OCI-M2 (cell line): ENCODE data around the gene SMARCC2.
A peak's percentile ranks its signal among the peaks of the same experiment; 100 is the strongest.
"Not testable (repeated sequence)": the region's sequence is repeated elsewhere in the genome, so short reads cannot be mapped to it uniquely, and the experiment has no call there.

Source experiments
- DNase-seq: peaks from one replicate; lab custom pipeline; 2025; ENCODE audit not compliant: unreplicated experiment; lab: John Stamatoyannopoulos, UW

The SMARCC2 gene

DNA sequence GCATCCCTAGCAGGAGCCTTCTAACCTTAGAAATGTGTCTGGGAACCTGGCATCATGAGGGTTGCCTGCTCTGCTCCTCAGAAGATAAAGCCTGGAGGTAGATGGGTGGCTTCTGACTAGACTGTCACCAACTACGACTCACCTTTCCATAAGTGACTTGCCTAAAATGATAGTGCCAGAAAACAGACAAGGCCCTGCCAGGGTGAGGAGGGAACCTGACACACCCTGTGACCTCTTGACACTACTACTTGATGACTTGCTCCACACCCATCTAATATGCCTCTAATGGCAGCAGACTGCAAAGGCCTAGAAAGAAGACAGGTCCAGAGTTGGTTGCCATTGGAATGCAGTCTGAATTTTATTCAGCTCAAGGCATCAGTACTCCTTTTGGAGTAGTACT lies 23.1 kb upstream of the SMARCC2 start:
- DNase-seq: no peak

DNA sequence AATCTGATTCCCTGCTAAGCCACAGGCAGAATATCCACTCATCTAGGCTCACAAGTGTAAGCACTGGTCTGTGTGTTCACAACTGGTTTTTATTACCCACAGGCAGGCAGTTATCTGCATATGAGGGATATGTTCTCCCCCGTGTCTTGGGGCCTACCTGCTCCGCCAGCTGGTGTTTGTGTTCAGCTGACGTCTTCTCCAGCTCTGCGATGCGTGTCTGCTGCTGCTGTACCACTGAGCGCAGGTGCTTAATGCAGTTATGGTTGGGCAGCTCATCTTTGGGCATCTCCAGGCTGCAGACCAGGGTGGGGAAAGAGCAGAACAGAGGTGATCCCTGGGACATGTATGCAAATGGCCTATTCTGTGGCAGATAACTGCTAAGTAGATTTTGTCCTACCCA lies 18.7 kb upstream of the SMARCC2 start:
- DNase-seq: no peak

DNA sequence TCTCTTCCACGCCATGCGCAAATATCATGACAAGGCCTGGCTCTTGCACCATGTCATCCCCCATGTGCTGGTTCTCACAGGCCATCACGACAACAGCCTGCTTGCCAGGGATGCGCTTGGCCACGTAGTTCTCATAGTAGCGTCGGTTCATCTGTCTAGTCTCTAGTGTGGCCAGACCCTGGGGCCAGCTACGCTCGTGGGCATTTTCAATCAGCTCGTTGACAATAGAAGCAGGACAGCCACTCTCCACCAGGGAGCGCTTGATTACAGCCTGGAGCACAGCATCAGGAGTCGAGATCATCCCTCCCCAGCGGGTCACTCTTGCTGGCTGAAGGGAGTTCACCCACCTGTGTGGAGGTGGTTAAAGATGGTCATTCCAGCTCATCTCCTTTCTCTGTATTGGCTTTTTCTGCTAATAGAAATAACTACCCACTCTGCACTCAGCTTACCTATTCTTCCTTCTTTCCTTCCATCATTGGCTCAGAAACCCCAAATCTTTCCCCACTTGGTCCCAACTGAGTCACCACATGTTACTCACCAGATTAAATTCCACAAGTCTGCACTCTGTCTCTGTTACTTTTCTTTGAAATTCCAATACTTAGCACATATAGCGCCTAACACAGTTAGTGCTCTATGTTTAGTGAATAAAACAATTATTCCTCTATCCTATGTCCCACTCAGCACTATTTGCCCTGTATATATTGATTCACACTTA lies 17.3 kb upstream of the SMARCC2 start:
- DNase-seq: no peak

DNA sequence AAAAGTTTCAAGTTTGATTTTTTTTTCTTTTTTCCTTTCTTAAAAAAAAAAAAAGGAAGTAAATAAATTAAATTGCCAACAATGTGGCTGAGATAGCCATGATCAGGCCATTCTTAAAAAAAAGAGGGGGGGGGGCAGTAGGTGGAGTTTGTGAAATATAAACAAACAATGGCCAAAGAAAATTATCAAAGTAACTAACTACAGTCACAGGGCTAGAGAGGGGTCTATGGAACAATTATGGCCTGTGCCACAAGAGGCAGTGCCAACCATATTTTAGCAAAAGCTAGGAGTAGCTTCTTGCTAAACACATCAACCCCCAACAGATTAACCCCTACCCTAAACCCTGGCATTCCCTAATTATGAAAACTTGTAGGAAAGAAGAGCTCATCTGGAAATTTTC lies 16.2 kb upstream of the SMARCC2 start:
- no peak for DNase-seq

DNA sequence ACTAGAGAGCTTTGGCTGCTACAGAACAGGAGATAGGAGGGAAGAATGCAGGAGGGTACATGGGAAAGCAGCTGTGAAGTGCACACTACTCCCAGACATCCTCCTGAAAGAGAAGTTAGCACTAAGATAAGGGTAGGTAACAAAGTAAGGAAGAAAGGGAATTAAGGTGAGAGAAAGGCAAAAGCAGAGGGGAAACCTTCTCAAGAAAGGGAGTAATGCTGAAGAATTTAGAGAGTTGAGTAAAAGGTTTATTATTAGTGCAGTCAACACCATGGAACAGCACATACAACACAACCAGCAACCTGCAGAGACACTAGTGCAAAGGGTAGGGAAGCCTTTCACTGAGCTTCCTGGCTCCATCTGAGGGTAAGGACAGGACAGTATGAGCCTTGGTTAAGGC lies 15.0 kb upstream of the SMARCC2 start:
- no peak for DNase-seq

DNA sequence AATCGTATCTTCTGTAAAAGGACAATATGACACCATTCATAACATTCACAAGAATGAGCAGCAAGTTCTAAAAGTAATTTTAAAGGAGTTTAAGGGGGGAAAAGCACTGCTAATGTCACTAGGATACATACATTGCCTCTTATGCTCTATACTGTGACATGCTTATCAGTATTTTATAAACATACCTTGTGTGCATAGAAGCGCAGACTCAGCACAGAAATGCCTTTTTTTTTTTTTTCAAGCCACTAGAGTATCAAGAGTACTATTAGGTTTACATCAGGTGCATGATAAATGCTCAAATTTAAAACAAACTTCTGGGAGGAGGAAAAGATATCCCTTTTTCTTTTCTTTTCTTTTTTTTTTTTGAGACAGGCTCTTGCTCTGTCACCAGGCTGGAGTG lies 13.6 kb upstream of the SMARCC2 start:
- DNase-seq: no peak

DNA sequence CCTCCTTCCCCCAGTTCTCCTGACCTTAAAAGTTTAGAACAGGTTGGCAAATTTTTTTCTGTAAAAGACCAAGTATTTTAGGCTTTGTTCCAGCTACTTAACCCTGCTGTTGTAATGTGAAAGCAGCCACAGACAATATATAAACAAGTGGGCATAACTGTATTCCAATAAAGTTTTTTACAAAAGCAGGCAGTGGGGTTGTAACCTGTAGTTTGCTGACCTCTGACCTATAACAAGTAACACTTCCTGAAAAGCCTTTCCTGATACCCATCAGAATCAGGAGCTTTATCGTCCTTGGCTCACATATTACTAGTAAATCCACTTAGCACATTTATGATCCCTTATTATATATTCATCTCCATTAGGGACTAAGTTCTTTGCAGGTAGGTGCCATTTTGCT lies 13.1 kb upstream of the SMARCC2 start:
- DNase-seq: no peak

DNA sequence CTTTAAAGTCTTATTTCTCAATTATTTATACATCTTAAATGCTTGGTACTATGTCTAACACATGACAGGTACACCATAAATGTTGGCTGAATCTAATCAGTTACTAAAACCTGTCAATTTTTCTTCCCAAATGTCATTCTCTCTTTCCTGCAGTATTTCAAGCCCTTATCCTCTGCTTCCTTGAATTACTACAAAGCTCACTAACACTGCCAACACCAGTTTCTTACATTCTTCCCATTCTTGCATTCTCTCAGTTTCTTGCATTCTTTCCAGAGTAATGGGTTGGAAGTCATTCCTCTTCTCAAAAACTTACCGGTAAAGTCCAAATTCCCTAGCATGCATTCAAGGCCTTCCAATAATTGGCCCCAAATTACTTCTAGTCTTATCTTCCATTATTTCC lies 9.6 kb upstream of the SMARCC2 start:
- DNase-seq: no peak

DNA sequence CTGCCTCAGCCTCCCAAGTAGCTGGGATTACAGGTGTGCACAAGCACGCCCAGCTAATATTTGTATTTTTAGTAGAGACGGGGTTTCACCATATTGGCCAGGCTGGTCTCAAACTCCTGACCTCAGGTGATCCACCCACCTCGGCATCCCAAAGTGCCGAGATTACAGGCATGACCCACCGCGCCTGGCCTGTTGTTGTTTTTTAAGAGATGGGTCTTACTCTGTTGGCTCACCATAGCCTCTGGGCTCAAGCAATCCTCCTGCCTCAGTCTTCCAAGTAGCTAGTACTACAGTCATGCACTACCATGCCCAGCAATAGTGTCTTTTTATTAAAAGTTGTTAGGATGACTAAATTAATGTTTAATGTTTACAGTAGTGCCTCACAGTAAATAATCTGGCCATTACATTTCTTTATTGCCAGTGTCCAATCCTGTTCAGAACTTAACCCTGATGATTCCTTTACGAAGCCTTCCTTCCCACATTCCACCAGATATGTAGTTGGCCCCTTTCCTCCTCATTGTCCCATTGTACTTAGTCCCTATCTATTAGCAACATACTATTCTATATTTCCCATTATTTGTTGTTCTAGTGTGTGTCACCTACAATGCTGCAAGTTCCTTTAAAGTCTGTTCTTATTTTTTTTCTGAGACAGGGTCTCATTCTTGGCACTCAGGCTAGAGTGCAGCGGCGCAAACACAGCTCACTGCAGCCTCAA lies 8.8 kb upstream of the SMARCC2 start:
- DNase-seq: no peak

DNA sequence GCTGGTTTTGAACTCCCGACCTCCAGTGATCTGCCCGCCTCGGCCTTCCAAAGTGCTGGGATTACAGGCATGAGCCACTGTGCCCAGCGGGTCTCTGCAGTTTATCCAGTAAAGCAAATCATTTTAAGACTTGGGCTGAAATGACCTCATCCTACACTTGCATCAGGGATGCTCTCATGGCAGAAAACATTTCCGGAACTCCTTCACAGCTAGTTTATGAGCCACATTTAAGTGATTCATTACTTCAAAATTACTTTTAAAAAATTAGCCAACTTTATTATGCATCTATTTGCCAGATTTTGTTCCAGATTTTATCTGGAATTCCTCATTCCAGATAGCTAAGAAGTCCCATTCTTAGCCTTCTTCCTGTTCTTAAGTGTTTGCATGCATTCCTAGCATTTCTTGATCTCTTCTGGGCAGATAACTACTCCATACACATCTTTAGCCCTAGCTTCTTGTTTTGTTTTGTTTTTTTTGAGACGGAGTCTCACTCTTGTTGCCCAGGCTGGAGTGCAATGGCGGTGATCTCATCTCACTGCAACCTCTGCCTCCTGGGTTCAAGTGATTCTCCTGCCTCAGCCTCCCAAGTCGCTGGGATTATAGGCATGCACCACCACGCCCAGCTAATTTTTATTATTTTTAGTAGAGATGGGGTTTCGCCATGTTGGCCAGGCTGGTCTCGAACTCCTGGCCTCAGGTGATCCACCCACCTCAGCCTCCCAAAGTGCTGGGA lies 7.7 kb upstream of the SMARCC2 start:
- DNase-seq: not testable (repeated sequence)

DNA sequence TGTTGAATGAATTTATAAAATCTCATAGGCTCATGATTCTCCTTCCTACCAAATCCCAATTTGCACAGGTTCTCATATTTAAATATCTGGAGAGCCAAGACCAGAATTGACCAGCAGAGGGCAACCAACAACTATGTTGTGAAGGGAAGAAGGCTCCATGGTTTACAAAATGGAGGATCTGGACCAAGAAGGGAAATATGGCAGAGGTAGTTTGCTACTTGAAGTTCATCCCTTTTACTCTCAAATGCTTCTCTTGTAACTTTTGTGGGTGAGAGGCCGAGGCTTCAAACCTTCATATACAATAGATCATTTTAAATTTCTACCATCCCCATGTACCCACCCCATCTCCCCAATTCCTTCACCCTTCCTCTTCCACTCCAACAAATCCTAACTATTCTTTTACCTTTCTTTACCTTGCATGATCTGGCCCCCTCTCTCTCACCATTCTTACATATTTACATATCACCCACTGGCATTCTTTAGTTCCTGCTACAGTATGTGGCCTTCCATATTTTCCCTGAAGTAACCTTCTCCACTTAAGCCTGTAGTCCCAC lies 3.8 kb upstream of the SMARCC2 start:
- DNase-seq: peak; percentile 67

DNA sequence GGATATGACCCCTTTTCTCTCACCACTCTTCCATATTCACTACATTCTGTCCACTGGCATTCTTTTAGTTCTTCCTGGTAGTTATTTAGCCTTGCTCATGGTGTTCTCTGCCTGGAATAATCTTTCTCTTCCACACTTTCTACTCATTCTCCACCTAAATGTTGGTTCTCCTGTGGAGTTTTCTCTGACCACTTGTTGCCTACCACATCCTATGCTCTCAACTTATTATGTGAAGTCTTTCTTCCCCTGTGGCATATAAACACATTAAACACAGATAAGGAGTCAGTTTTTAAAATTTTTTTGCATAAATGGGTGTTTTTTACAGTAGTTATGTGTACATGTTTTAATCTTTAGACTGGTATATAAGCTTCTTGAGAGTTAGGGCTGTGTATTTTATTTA lies 3.3 kb upstream of the SMARCC2 start:
- no peak for DNase-seq

DNA sequence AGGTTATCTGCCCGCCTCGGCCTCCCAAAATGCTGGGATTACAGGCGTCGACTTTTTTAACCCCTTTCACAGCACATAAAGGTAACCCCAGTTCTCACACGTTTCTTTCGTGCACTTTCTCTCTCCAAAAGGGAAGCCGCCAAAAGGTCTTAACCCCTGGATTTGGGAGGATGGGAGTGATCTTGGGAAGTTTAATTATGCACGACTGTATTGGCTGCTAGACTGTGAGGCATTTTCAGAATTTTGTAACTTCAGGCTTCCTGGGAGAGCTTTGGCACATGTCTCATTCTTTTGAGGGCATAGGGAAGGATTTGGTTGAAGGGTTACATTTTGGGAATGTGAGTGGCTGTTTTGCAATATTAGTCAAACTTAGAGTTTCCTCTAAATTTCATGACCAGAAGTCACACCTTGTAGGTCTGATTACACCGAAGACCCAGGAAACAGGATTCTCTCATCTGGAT lies 1.4 kb upstream of the SMARCC2 start:
- no peak for DNase-seq

DNA sequence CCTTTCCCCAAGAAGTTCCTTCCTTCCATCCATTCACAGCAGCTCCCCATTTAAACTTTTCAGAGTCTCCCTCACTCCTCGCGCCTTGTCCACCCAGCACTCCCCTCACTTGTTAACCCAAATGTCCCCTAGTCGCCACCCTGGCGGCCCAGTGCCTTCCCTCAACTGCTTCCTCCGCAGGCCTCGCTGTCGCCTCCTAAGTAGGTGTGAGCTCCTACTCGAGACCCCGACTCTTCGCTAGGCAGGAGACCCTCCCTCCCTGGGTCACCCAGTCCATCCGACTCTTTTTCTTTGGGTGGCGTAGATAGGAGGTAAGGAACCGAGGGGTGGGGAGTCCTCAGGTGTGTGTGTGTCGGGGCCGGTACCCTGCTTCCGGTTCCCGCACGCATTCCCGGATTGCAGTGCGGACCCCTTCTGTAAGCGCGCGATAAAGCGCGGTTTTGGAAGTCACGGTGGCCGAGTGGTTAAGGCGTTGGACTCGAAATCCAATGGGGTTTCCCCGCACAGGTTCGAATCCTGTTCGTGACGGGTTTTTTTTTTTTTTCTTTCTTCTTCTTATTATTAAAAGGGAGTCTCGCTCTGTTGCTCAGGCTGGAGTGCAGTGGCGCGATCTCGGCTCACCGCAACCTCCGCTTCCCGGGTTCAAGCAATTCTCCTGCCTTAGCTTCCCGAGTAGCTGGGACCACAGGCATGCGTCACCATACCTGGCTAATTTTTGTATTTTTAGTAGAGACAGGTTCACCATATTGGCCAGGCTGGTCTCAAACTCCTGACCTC lies 823 bp upstream of the SMARCC2 start:
- peak; percentile 55 for DNase-seq

DNA sequence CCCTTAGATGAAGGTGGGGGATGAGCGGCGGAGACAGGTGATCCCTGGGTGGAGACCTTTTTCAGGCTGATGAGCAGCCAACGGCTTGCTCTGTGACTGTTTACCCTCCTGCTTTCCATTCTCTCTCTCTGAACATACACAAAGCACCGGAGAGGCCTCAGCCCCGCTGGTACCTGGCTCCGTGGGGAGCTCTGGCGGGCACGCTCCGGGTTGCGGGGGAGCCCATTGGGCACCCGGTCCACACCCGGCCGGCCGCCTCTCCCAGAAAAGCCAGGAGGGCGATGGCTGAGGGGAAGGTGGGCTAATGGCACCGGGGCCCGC lies 545 bp downstream of the SMARCC2 start:
- no peak for DNase-seq

DNA sequence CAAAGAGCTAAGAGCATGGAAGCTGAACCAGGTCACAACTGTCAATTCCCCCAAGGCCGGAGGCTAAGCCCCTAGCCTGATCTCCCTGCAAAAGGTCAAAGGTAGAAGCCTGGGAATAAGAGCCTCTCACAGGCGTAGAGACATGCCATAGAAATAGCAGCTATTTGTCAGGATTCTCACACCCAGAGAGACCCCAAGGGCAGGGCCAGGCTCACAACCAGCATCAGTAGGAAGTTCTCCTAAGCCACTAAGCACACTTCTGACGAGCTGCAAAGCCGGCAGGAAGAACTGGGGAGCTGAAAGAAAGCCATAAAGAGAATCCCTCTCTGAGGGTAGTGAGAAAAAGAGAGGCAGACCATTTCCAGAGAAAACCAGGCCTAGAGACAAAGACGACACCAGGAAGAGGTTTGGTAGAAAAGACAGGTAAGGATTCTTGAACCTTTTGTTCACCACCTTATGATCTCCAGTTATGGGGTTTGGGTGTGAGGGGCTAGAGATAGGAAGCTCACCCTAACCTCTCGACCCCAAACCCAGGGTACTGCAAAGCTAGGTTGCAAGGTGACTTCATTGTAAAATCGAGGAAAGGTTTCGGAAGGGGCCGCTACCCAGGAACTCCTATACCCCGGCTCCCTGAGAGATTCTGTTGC lies 1.0 kb downstream of the SMARCC2 start:
- no peak for DNase-seq

DNA sequence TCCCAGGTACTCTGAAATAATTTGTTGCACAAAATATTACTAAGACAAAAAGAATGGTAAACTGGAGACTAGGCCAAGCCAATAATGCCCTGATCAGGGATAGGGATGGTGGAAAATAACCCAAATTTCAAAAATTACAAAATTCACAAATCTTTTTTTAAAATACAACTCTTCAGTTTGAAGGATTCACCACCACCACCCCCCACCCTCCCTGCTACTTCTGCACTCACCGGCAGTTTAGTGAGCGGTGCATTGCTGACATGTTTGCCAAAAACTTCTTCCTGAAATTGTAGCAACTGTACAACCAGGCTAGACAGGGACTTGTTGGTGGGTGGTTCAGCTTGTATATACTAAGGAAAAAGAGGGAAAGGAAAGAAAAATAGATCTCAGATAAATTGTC lies 2.3 kb downstream of the SMARCC2 start:
- DNase-seq: no peak

DNA sequence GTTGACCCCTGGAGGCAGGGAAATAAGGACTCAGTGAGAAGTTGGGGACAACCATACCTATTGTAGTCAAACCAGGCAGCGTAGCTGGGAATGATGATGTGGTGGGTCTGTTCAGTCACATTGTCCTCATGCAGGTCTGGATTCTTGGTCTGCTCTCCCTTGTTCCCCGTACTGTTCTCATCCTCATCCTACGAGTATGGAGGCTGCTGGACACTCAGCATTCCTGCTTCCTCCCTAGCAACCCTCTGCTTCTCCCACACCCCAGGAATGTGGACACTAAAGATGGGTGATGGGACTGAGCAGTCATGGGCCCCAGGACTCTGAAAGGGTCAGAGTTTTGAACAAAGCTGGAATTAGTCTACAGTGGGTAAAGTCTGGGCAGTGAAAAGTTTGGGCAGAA lies 10.9 kb downstream of the SMARCC2 start:
- DNase-seq: no peak

DNA sequence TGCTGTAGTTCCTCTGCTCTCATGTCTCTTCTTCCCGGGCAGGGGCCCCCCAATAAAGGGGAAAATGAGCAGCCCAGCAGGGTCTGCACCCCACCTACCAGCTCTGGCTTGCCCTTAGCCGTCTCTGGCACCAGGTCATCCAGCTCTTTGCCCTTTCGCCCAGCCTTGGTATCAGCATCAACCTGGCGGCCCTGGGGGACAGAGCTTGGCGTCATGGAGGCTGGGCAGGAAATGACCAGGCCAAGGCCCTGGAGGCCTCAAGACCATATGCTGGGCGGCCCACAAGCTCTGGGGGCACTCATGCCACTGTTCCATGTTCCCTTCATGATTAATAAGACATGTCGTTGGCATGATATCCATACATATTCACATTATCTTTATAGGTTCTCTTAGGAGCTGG lies 16.4 kb downstream of the SMARCC2 start:
- DNase-seq: no peak

DNA sequence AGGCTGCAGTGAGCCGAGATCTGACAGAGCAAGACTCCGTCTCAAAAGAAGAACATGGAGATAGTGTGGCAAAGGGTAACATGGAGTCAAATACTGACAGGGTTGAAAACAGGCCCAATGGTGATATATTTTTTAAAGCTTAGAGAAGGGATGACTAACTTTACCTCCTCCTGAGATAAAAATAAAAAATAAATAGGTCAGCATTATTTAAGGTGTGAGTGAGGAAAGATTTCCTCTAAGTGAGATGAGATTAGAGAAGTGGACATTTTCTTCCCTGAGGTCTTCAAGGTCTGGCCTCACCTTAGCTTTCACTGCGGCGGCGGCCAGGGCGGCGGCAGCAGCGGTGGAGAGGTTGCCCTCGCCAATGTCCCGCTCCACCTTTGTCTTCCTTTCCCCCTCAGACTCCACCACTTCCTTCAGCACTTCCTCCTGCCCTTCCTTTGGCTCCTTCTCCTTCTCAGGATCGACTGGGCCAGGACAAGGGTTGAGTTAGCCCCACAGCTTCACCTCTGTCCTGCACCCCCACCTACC lies 20.0 kb downstream of the SMARCC2 start:
- no peak for DNase-seq
